ENCODE data around the gene OCLN.
"Not testable (repeated sequence)": the region's sequence is repeated elsewhere in the genome, so short reads cannot be mapped to it uniquely, and the experiment has no call there.

Gene OCLN

DNA sequence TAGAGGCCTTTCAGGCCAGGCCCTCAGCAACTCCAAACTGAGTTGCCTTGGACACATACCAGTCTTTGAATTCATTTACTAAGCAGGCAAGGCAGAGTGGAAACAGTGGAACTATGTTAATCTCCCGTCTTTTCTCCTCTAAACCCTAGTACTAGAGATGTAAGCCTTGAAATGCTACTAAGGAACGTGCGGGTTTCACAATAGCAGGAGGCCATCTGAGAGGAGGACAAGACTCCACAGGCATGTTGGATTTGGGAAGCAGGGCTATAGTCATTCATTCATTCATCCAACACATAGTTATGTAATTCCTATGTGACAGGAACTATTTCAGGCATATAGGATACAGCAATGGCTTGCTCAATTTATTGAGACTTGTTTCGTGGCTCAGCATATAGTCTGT lies 3.3 kb upstream of the OCLN start:
- DNase-seq (ENCODE audit: low read depth in 2 of 2, low spot score in 1 of 2) = no peak

DNA sequence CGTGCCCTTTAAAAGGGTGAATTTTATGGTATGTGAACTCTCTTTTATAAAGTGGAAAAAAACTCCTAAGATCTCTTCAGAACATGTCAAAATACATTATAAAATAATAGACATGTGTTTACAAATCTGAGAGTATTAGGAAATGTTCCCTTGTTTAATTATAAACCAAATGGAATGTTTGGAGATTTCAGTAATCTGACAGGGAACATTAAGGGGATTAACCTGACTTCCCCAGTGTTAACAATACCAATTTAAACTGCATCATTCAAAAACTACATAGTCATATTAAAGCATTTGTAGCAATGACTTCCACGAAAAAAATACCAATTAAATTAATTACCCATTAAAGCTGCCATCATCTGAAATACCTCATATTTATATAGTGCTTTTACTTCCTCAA lies 1.6 kb upstream of the OCLN start:
- DNase-seq (ENCODE audit: low read depth in 2 of 2, low spot score in 1 of 2) = no peak

GRCh38 chr5:69491838-69492390 lies 676 bp upstream of the OCLN start:
- DNase-seq (ENCODE audit: low read depth in 2 of 2, low spot score in 1 of 2) = no peak

- DNase-seq (ENCODE audit: low read depth in 2 of 2, low spot score in 1 of 2) = no peak
Observed at GRCh38 chr5:69492923-69493395, 369 bp downstream of the OCLN start.

DNA sequence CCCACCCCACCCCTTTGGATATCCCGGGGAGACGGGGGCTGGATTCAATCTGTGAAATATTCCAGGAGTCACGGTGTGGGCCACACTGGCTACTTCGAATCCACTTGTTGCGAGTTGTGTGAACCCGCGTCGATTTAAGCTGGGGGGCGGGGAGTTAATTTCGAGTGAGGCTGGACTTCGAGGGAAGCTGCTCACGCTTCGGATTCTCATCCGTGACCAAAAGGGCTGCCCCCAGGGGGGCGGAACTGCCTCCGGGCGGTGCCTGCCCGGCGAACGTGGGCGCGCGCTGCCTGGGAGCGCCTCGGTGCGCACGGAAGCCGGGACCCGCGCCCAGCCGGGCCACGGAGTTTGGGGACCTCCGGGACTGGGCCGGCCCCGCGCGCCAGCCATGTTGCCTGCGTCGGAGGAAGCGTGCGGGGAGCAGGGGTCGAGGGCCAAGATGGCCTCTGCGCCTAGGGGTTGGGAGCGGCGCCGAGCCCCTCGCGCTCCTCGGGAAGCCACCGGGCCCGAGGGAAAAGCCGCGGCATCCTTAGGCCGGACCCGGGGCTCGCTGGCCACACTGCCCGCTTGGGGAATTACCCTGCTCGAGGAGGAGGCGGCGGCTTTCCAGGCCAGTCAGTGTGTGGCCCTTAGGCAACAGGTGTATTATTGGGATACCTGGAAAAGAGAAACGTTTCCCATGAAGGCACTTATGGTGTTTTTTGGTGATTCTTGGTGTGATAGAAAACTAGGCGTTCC lies 975 bp downstream of the OCLN start:
- DNase-seq (ENCODE audit: low read depth in 2 of 2, low spot score in 1 of 2) = no peak

DNA sequence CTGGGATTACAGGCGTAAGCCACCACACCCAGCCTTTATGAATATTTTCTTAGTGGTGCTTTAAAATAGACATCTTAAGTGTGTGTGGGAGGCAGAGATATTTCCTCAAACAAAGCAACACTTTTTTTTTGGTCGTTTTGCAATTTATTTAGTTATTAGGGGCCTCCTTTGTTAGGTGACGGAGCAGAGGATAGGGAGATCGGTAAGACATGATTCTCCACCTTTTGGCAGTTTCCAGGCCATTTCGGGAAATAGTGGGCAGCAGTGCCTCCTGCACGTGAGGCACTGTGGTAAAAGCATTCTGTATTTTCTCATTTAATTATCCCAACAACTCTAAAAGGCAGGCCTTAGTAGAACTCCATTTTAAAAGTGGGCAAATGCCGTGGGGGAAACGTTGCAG lies 1.9 kb downstream of the OCLN start:
- no peak for DNase-seq (ENCODE audit: low read depth in 2 of 2, low spot score in 1 of 2)

DNA sequence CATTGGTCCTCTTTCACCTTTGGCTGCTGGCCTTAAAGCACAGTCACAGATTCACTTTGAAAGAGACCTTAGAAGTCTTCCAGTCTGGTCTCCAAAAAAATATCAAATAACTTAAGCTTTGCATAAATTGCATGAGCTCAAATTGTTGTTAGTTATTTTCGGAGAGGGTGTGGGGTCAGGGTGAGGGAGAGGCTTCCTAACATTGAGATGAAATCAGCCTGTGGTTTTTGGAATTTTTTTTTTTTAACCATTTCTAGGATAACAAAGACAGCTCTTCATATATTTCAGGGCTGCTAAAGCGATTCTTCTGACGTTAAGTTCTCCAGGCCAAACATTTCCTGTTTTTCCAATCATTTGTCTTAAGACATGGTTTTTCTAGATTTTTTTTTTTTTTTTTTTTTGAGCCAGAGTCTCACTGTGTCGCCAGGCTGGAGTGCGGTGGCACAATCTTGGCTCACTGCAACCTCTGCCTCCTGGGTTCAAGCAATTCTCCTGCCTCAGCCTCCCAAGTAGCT lies 4.5 kb downstream of the OCLN start:
- no peak for DNase-seq (ENCODE audit: low read depth in 2 of 2, low spot score in 1 of 2)

GRCh38 chr5:69498384-69498783 lies 5.8 kb downstream of the OCLN start:
- DNase-seq (ENCODE audit: low read depth in 2 of 2, low spot score in 1 of 2) = no peak

DNA sequence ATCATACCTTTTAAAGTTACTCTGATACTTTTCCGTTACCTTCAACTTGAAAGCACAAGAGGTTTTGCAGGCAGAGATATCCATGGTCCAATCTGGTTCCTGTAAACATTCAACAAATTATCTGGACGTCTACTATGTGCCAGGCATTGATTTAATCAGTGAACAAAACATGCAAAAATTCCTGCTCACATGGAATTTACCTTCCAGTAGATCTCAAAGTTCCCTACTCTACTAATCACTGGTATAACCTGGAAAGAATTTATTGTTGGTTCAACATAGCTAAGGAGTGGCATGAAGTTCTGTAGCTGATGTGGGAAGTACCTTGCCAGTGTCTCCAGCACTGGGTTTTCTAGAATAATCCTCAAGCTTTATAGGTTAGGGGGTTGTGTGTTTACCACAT lies 9.8 kb downstream of the OCLN start:
- no peak for DNase-seq (ENCODE audit: low read depth in 2 of 2, low spot score in 1 of 2)

GRCh38 chr5:69502767-69503488 lies 10.3 kb downstream of the OCLN start:
- DNase-seq (ENCODE audit: low read depth in 2 of 2, low spot score in 1 of 2) = no peak

GRCh38 chr5:69504036-69504435 lies 11.4 kb downstream of the OCLN start:
- no peak for DNase-seq (ENCODE audit: low read depth in 2 of 2, low spot score in 1 of 2)

- no peak for DNase-seq (ENCODE audit: low read depth in 2 of 2, low spot score in 1 of 2)
Observed at GRCh38 chr5:69505306-69505705, 12.7 kb downstream of the OCLN start.

DNA sequence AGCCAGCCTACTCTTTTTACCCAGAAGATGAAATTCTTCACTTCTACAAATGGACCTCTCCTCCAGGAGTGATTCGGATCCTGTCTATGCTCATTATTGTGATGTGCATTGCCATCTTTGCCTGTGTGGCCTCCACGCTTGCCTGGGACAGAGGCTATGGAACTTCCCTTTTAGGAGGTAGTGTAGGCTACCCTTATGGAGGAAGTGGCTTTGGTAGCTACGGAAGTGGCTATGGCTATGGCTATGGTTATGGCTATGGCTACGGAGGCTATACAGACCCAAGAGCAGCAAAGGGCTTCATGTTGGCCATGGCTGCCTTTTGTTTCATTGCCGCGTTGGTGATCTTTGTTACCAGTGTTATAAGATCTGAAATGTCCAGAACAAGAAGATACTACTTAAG lies 16.6 kb downstream of the OCLN start:
- no peak for DNase-seq (ENCODE audit: low read depth in 2 of 2, low spot score in 1 of 2)

GRCh38 chr5:69510694-69511093 lies 18.1 kb downstream of the OCLN start:
- DNase-seq (ENCODE audit: low read depth in 2 of 2, low spot score in 1 of 2) = no peak

DNA sequence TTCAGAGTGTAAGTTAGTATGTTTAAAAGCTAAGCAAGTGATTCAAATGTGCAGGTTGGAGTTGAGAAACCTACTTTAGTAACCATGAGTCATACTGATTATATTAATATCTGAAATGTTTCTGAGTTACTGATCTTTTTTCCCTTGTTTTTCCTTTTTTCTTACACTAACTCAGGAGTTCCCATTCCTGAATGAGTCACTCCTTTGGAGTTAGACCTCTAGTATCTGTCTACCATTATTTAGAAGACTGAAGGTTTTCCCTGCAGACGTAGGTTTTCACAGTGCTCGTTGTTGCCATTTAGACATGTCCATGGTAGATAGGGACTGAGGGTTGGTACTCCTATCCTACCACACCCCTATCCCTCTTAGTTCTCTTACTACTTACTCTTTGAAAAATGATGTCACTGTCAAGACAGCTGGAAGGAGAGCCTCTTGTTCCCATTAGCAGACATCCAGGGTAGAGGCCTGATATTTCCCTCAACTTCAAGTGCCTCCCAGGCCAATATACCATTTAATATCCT lies 20.2 kb downstream of the OCLN start:
- DNase-seq (ENCODE audit: low read depth in 2 of 2, low spot score in 1 of 2) = no peak

DNA sequence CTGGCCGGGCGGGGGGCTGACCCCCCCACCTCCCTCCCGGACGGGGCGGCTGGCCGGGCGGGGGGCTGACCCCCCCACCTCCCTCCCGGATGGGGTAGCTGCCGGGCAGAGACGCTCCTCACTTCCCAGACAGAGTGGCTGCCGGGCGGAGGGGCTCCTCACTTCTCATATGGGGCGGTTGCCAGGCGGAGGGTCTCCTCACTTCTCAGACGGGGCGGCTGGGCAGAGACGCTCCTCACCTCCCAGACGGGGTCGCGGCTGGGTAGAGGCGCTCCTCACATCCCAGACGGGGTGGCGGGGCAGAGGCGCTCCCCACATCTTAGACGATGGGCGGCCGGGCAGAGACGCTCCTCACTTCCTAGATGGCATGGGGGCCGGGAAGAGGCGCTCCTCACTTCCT lies 23.0 kb downstream of the OCLN start:
- not testable (repeated sequence) for DNase-seq (ENCODE audit: low read depth in 2 of 2, low spot score in 1 of 2)

DNA sequence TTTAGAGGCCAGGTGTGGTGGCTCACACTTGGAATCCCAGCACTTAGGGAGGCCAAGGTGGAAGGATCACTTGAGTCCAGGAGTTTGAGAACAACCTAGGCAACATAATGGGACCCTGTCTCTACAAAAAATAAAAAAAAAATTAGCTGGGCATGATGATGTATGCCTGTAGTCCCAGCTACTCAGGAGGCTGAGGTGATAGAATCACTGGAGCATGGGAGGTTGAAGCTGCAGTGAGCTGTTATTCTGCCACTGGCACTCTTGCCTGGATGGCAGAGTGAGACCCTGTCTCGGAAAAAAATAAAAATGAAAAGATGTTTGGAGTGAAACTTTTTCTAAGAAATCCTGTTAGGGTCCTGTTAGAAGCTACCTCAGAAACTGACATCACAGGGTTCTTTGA lies 24.2 kb downstream of the OCLN start:
- no peak for DNase-seq (ENCODE audit: low read depth in 2 of 2, low spot score in 1 of 2)

DNA sequence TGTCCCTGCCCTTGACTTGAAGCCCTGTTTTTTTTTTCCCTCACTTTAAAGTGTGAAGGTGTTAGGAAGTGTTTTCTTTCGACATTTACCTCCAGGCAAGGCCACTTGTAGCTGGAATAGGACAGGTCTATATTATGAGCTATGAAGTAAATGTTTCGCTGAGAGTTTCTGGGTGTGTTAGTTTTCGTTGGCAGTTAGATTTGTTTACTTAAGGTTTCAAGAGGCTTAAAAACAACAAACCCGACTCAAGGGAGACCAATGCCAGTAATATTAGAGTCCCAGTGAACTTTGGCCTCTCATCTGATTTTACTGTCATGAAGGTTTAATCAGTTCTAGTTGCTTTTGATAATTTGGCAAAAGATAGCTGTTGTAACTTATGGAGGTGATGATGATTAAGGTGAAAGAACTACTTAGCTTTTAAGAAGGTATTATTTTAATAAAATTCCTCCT lies 25.2 kb downstream of the OCLN start:
- DNase-seq (ENCODE audit: low read depth in 2 of 2, low spot score in 1 of 2) = no peak

- no peak for DNase-seq (ENCODE audit: low read depth in 2 of 2, low spot score in 1 of 2)
Observed at GRCh38 chr5:69519285-69519684, 26.7 kb downstream of the OCLN start.

- no peak for DNase-seq (ENCODE audit: low read depth in 2 of 2, low spot score in 1 of 2)
Observed at GRCh38 chr5:69522035-69522434, 29.4 kb downstream of the OCLN start.

DNA sequence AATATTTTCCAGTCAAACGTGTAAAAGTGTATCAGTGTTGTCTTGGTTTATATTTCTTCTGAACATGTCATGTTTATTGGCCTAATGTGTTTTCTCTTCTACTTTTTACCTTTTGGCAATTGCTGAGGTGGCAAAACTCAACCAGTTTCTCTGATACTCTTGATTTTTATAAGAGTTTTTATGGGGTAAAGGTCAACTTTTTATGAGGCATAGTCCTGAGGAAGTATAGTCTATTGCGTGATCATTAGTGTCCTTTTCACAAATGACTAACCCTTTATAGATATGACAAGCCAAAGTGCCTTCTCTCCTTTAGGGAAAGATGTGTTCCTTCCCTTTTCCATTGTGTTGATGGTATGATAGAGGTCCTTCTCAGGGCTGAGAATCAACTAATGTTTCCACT lies 32.9 kb downstream of the OCLN start:
- DNase-seq (ENCODE audit: low read depth in 2 of 2, low spot score in 1 of 2) = no peak

GRCh38 chr5:69526660-69527059 lies 34.1 kb downstream of the OCLN start:
- DNase-seq (ENCODE audit: low read depth in 2 of 2, low spot score in 1 of 2) = no peak

Measured in stimulated activated CD8-positive, alpha-beta memory T cell treated with anti-CD3 and anti-CD28 coated beads, Interleukin-4, amount 100 ng/mL, for 1 hour (primary cell).